SH-SY5Y (cell line): Measurements from ENCODE around the gene BECN2.

Experiments
- GATA2 ChIP-seq: IDR thresholded peaks from 2 replicates; pipeline ENCODE4 v1.6.1; 2011; ENCODE audit warnings: mild to moderate bottlenecking, low read depth, low read length
- GATA3 ChIP-seq: IDR thresholded peaks from 2 replicates; pipeline ENCODE4 v1.6.1; 2011; ENCODE audit warnings: low read depth, mild to moderate bottlenecking, low read length, moderate library complexity

DNA sequence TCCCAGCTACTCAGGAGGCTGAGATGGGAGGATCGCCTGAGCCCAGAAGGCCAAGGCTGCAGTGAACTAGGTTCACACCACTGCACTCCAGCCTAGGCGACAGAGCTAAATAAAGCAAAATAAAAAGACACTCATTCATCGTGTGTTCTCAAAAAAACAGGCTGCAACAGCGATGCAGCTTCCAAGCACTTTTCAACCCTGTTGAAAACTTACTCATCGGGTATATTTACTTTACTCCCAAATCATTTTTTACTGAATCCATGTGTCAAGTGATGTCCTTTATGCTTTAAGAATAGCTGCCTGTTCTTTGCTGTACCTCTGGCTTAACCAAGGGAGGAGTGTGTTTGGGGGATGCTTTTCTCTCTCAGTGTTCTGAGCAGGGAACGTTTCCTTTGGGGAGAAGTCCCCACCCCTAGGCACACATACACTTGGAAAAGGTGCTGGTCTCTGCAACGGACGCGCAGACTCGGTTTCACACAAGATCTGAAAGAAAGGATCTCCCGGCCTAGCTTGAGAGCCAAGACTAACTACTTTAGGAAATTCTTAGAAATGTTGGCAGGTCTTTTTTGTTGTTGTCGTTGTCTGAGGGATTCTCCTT lies 39.9 kb downstream of the BECN2 start:
- TF ChIP-seq GATA2 (no peak), GATA3 (no peak)
